Measurements from ENCODE around the gene DUSP1. TPM values are rescaled to one million over a fixed set of nuclear protein-coding genes. Genes with fewer than 3 reads are reported as not detected.

DUSP1 gene
- total RNA-seq, 1 experiment from 2014 or later: 522 TPM

- Histone ChIP-seq H3K27me3 (ENCODE audit: low read length) (no peaks in the 10 kb centered on the region), H3K9ac (ENCODE audit: low read length) (no peak overlapping the region), H2AFZ (ENCODE audit: low read length) (no peak overlapping the region), H3K4me1 (ENCODE audit: insufficient read depth, low read length) (no peaks in the 10 kb centered on the region), H3K79me2 (ENCODE audit: low read length) (no peaks in the 10 kb centered on the region), H3K27ac (ENCODE audit: low read length) (no peak overlapping the region), H4K20me1 (ENCODE audit: low read length) (no peaks in the 10 kb centered on the region), H3K4me3 (ENCODE audit: low read length) (no peak overlapping the region), H3K9me3 (ENCODE audit: low read length) (no peaks in the 10 kb centered on the region), H3K36me3 (ENCODE audit: low read depth, low read length) (no peaks in the 10 kb centered on the region), H3K4me2 (ENCODE audit: low read length) (no peak overlapping the region), H3F3A (ENCODE audit: low read length, unreplicated experiment) (no peaks in the 10 kb centered on the region), H3K9me2 (replicated peaks; ENCODE audit: low read length) (no peaks in the 10 kb centered on the region)
- ATAC-seq: no peak
- intact Hi-C loops (cut with micrococcal nuclease): loop anchor here (1.0 kb wide), 1 partner anchor 12 kb away; no protein-coding TSS in a partner anchor
- ChIA-PET POLR2A (ENCODE audit: unreplicated experiment) (interaction anchor here (0.6 kb wide), 2 partner anchors 45 to 222 kb away, joined by 3 to 11 read pairs; no protein-coding TSS in a partner anchor), CTCF (no interaction called here)
- no peak for TF ChIP-seq EZH2 (IDR thresholded peaks at IDR 0.05; ENCODE audit: low read length, unreplicated experiment)
- TF ChIP-seq EZH2phosphoT487 (IDR thresholded peaks at IDR 0.05; ENCODE audit: borderline replicate concordance, low read length): no peak
- no peak for TF ChIP-seq CTCF (conservative IDR thresholded peaks at IDR 0.05; ENCODE audit: low read depth, low read length)
- no peak for DNase-seq
- BruUV-seq (replicated peaks): no TSS peak
These were observed 19.1 kb downstream of the DUSP1 start for GRCh38 chr5:172751761-172752510.

DNA sequence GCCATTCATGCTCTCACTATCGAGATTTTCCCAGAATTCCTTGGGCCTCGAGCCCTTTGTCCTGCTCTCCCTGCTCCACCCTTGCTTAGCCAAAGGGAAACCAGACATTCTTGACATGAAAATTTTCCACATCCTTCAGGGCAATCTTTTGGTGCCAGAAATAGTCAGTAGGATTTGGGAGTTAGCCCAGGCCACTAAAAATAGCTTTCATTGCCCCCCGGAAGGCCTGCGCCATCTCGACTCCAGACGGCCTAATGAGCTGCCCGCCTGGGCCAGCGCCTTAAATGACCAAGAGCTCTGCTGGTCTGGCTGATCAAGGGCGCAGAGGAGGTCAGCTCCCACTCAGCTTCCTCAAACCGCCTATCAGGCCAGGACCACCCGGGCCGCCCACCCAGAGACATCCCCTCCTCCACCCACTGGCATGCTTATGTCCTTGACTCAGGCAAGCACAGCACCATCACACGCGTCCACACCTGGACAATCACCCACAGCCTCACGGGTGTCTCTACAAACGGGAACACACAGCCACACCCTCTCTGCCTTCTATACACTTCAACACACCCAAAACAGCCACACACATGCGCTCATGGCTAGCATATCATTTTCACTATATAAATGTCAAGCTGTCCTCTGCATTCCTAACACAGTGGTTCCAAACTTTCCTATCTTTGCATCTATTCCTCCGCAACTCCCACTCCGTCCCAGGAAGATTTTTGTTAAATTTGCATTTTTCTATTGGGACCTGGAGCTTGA, 20.9 kb downstream of the DUSP1 start:
- Histone ChIP-seq H3F3A (ENCODE audit: low read length, unreplicated experiment) (no peaks in the 10 kb centered on the region), H4K20me1 (ENCODE audit: low read length) (no peaks in the 10 kb centered on the region), H3K36me3 (ENCODE audit: low read depth, low read length) (no peaks in the 10 kb centered on the region), H3K4me2 (ENCODE audit: low read length) (no peak overlapping the region), H2AFZ (ENCODE audit: low read length) (no peak overlapping the region), H3K27ac (ENCODE audit: low read length) (no peak overlapping the region), H3K4me1 (ENCODE audit: insufficient read depth, low read length) (no peaks in the 10 kb centered on the region), H3K9me2 (replicated peaks; ENCODE audit: low read length) (no peaks in the 10 kb centered on the region), H3K4me3 (ENCODE audit: low read length) (no peak overlapping the region), H3K9ac (ENCODE audit: low read length) (no peak overlapping the region), H3K9me3 (ENCODE audit: low read length) (no peaks in the 10 kb centered on the region), H3K79me2 (ENCODE audit: low read length) (no peaks in the 10 kb centered on the region), H3K27me3 (ENCODE audit: low read length) (no peaks in the 10 kb centered on the region)
- DNase-seq (no peak), ATAC-seq (no peak)
- POLR2A ChIA-PET (ENCODE audit: unreplicated experiment): no interaction called here
- TF ChIP-seq CTCF (conservative IDR thresholded peaks at IDR 0.05; ENCODE audit: low read depth, low read length) (no peak), EZH2 (IDR thresholded peaks at IDR 0.05; ENCODE audit: low read length, unreplicated experiment) (no peak), EZH2phosphoT487 (IDR thresholded peaks at IDR 0.05; ENCODE audit: borderline replicate concordance, low read length) (no peak)
- BruUV-seq (replicated peaks): no TSS peak
- CTCF ChIA-PET: no interaction called here
- intact Hi-C loops (cut with micrococcal nuclease): no loop called here

- no peaks in the 10 kb centered on the region for H3K9me2 ChIP-seq (replicated peaks; ENCODE audit: low read length)
- TF ChIP-seq EZH2 (IDR thresholded peaks at IDR 0.05; ENCODE audit: low read length, unreplicated experiment) (no peak), CTCF (conservative IDR thresholded peaks at IDR 0.05; ENCODE audit: low read depth, low read length) (no peak)
- H3K4me3 ChIP-seq (ENCODE audit: low read length): no peak overlapping the region
- no peaks in the 10 kb centered on the region for H3K27me3 ChIP-seq (ENCODE audit: low read length)
- no peaks in the 10 kb centered on the region for H3K9me3 ChIP-seq (ENCODE audit: low read length)
- no peak overlapping the region for H2AFZ ChIP-seq (ENCODE audit: low read length)
- H3K4me2 ChIP-seq (ENCODE audit: low read length): no peak overlapping the region
- H3K4me1 ChIP-seq (ENCODE audit: insufficient read depth, low read length): no peaks in the 10 kb centered on the region
- no peak overlapping the region for H3K9ac ChIP-seq (ENCODE audit: low read length)
- CTCF ChIA-PET: no interaction called here
- H3K27ac ChIP-seq (ENCODE audit: low read length): no peak overlapping the region
- ATAC-seq (no peak), DNase-seq (no peak)
- no peaks in the 10 kb centered on the region for H4K20me1 ChIP-seq (ENCODE audit: low read length)
- POLR2A ChIA-PET (ENCODE audit: unreplicated experiment): no interaction called here
- BruUV-seq (replicated peaks): no TSS peak
- no peaks in the 10 kb centered on the region for H3K79me2 ChIP-seq (ENCODE audit: low read length)
- H3F3A ChIP-seq (ENCODE audit: low read length, unreplicated experiment): no peaks in the 10 kb centered on the region
- no peaks in the 10 kb centered on the region for H3K36me3 ChIP-seq (ENCODE audit: low read depth, low read length)
- intact Hi-C loops (cut with micrococcal nuclease): no loop called here
These were observed 21.9 kb downstream of the DUSP1 start for GRCh38 chr5:172749076-172749475.

All from PC-3 (cell line).